K562 (cell line): ENCODE results near the gene MMD2. TPM values are rescaled to one million over a fixed set of nuclear protein-coding genes. Genes with fewer than 3 reads are reported as not detected.
A peak's percentile ranks its signal among the peaks of the same experiment; 100 is the strongest.

Source experiments
- CHD2 ChIP-seq: IDR thresholded peaks from 2 replicates; pipeline ENCODE4 v1.6.1; 2011; ENCODE audit warnings: low read depth, low read length
- CTBP1 ChIP-seq: fragments of 450-650 bp; IDR thresholded peaks from 2 replicates; pipeline ENCODE4 v1.6.1; 2016; ENCODE audit warnings: borderline replicate concordance
- EGR1 ChIP-seq: fragments of 450-650 bp; conservative IDR thresholded peaks from 2 replicates; pipeline ENCODE4 v1.6.1; 2017; ENCODE audit warnings: mild to moderate bottlenecking
- HDAC6 ChIP-seq: IDR thresholded peaks from 2 replicates; pipeline ENCODE4 v1.6.1; 2012; ENCODE audit warnings: low read depth, mild to moderate bottlenecking, control low read depth, inconsistent platforms, low read length, moderate library complexity
- MTA1 ChIP-seq: fragments of 450-650 bp; IDR thresholded peaks from 2 replicates; pipeline ENCODE4 v1.6.1; 2017; ENCODE audit warnings: borderline replicate concordance
- NCOR1 ChIP-seq: fragments of 450-650 bp; IDR thresholded peaks from 2 replicates; pipeline ENCODE4 v1.6.1; 2016; ENCODE audit warnings: mild to moderate bottlenecking, moderate library complexity
- PCBP1 ChIP-seq: fragments of 200-400 bp; formaldehyde crosslinking; IDR thresholded peaks from 2 replicates; pipeline ENCODE4 v1.6.1; 2018; ENCODE audit warnings: mild to moderate bottlenecking, low read depth, low read length; ENCODE audit not compliant: poor library complexity, severe bottlenecking
- RFX1 ChIP-seq: fragments of 450-650 bp; IDR thresholded peaks from 2 replicates; pipeline ENCODE4 v1.6.1; 2016; ENCODE audit warnings: mild to moderate bottlenecking, moderate library complexity
- SMC3 ChIP-seq: conservative IDR thresholded peaks from 2 replicates; pipeline ENCODE4 v1.6.1; 2011; ENCODE audit warnings: low read depth, low read length, improper control_type of control experiment; ENCODE audit not compliant: insufficient read depth
- TAF1 ChIP-seq: IDR thresholded peaks from 2 replicates; pipeline ENCODE4 v1.6.1; 2011; ENCODE audit warnings: mild to moderate bottlenecking, low read length, moderate library complexity; ENCODE audit not compliant: insufficient read depth, control insufficient read depth, severe bottlenecking; ENCODE audit errors: extremely low read depth
- ZNF785 ChIP-seq: fragments of 250-450 bp; sonication (Bioruptor Pico); IDR thresholded peaks from 2 replicates; pipeline ENCODE4 v1.4.0; 2020; ENCODE audit warnings: mild to moderate bottlenecking
- polyA plus RNA-seq, 8 experiments: library from polyadenylated mRNA; depleted of rRNA in 4 of 8; stranded (reverse) in 5 of 8; unstranded in 3 of 8; fragments of >200 nt; fragmentation: Nextera tagmentation in 2 of 8; fragmentation: Illumina TruSeq in 1 of 8; extraction: Ambion mirVana in 2 of 8; extraction: Trizol in 1 of 8; gene quantifications; 2 replicates each; pipeline versions ENCODE4 v1.2.1 to v1.2.3, GENCODE V29; 2011 to 2014; ENCODE audit warnings: inconsistent platforms in 1 of 8, missing spikeins in 1 of 8
- total RNA-seq, 7 experiments: library from RNA; depleted of rRNA in 6 of 7; stranded (reverse); fragments of >200 nt in 6 of 7; fragmentation: Illumina TruSeq in 2 of 7; extraction: Trizol in 2 of 7; gene quantifications; 2 replicates each; pipeline versions ENCODE4 v1.2.1 to v1.2.3, GENCODE V29; 2011 to 2021; ENCODE audit warnings: low replicate concordance in 1 of 7
- TF ChIP-seq, protein P1 (sequence below): sonication (generic); formaldehyde crosslinking; IDR thresholded peaks from 2 replicates; pipeline ENCODE4 v1.8.1; 2023; ENCODE audit warnings: mild to moderate bottlenecking, missing genetic modification reagents
- TF ChIP-seq, protein P2 (sequence below): sonication (generic); formaldehyde crosslinking; IDR thresholded peaks from 2 replicates; pipeline ENCODE4 v1.8.0; 2022; ENCODE audit warnings: missing genetic modification reagents, mild to moderate bottlenecking, moderate library complexity, borderline replicate concordance
- TF ChIP-seq, protein P3 (sequence below): fragments of 450-650 bp; formaldehyde crosslinking; IDR thresholded peaks from 2 replicates; pipeline ENCODE4 v1.4.0; 2020; ENCODE audit warnings: mild to moderate bottlenecking, mixed read lengths
- TF ChIP-seq, protein P4 (sequence below): fragments of 250-450 bp; sonication (Bioruptor Pico); IDR thresholded peaks from 2 replicates; pipeline ENCODE4 v1.8.0; 2021; ENCODE audit warnings: borderline replicate concordance, mild to moderate bottlenecking, moderate library complexity; ENCODE audit not compliant: poor library complexity, severe bottlenecking
- TF ChIP-seq, protein P5 (sequence below): sonication (generic); formaldehyde crosslinking; IDR thresholded peaks from 2 replicates; pipeline ENCODE4 v1.9.0; 2022; ENCODE audit warnings: mild to moderate bottlenecking, missing genetic modification reagents
- TF ChIP-seq, protein P6 (sequence below), 2 experiments: fragments of 250-450 bp in 1 of 2; fragments of 450-650 bp in 1 of 2; sonication (Bioruptor Pico) in 1 of 2; IDR thresholded peaks; 2 replicates each; pipeline versions ENCODE4 v1.6.1 to v1.8.0; 2016 to 2021; ENCODE audit warnings: mild to moderate bottlenecking in 2 of 2, moderate library complexity in 2 of 2, missing compliant biosample characterization in 1 of 2, missing genetic modification characterization in 1 of 2
- TF ChIP-seq, protein P7 (sequence below): IDR thresholded peaks from 2 replicates; pipeline ENCODE4 v1.6.1; 2011; ENCODE audit warnings: borderline replicate concordance, low read depth, mild to moderate bottlenecking, moderate library complexity, low read length; ENCODE audit not compliant: insufficient read depth, poor library complexity, severe bottlenecking

Gene MMD2
- total and polyA plus RNA-seq, 9 of the 15 experiments (the other 6 are each of a cell fraction or from before 2014, with no cell fraction given) = not detected

DNA sequence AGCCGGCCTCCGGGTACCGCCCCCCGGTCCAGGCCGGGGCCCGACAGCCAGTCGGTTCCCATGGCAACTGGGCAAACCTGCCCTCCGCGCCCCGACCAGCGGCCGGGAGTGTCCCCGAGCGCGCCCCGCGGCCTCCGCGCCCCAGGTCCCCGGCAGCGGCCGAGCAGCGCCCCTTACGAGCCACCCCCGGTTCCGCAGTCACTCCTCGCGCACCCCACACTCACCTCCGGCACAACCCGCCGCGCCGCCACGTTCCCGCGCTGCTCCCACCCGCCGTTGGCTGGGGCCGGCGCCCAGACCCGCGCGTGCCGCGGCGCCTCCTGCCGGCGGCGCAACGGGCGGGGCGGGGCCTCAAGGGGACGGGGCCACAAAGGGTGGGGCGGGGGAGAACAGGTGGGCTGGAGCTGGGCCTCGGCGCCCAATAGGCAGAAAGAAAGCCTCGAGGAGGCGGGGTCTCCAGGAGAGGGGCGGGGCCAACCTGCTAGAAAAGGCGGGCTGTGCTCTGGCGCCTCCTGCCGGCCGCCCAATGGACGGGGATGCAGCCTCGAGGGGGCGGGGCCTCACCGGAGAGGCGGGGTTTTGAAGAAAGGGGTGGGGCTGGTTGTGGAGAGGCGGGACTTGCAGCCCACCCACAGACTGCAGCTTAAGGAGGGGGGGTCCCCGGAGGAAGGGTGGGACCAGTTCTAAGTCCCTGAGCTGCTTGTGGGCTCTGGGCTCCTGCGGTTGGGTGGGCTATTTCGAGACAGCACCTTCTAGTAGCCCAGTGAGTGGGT is 75.4 kb downstream of the MMD2 start, which contains the start of gene RADIL (continued):
- TF ChIP-seq, protein P1, sequence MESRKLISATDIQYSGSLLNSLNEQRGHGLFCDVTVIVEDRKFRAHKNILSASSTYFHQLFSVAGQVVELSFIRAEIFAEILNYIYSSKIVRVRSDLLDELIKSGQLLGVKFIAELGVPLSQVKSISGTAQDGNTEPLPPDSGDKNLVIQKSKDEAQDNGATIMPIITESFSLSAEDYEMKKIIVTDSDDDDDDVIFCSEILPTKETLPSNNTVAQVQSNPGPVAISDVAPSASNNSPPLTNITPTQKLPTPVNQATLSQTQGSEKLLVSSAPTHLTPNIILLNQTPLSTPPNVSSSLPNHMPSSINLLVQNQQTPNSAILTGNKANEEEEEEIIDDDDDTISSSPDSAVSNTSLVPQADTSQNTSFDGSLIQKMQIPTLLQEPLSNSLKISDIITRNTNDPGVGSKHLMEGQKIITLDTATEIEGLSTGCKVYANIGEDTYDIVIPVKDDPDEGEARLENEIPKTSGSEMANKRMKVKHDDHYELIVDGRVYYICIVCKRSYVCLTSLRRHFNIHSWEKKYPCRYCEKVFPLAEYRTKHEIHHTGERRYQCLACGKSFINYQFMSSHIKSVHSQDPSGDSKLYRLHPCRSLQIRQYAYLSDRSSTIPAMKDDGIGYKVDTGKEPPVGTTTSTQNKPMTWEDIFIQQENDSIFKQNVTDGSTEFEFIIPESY (CRISPR knock-in tag) = peak; percentile 66; the same call in 1 of the 2 replicates
- TF ChIP-seq HDAC6 (no peak), MTA1 (no peak), EGR1 (peak; percentile 22), CTBP1 (peak; percentile 77), TAF1 (peak; percentile 26), ZNF785 (no peak), RFX1 (peak; percentile 76), PCBP1 (peak; percentile 82), NCOR1 (0 out of 2 replicates have a peak, but pooled peaks have one; percentile 12), CHD2 (no peak), SMC3 (peak; percentile 42)
- TF ChIP-seq, protein P2, sequence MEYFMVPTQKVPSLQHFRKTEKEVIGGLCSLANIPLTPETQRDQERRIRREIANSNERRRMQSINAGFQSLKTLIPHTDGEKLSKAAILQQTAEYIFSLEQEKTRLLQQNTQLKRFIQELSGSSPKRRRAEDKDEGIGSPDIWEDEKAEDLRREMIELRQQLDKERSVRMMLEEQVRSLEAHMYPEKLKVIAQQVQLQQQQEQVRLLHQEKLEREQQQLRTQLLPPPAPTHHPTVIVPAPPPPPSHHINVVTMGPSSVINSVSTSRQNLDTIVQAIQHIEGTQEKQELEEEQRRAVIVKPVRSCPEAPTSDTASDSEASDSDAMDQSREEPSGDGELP (CRISPR knock-in tag) = peak; percentile 69
- TF ChIP-seq, protein P3, sequence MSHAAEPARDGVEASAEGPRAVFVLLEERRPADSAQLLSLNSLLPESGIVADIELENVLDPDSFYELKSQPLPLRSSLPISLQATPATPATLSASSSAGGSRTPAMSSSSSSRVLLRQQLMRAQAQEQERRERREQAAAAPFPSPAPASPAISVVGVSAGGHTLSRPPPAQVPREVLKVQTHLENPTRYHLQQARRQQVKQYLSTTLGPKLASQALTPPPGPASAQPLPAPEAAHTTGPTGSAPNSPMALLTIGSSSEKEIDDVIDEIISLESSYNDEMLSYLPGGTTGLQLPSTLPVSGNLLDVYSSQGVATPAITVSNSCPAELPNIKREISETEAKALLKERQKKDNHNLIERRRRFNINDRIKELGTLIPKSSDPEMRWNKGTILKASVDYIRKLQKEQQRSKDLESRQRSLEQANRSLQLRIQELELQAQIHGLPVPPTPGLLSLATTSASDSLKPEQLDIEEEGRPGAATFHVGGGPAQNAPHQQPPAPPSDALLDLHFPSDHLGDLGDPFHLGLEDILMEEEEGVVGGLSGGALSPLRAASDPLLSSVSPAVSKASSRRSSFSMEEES (CRISPR knock-in tag) = no peak
- TF ChIP-seq, protein P4, sequence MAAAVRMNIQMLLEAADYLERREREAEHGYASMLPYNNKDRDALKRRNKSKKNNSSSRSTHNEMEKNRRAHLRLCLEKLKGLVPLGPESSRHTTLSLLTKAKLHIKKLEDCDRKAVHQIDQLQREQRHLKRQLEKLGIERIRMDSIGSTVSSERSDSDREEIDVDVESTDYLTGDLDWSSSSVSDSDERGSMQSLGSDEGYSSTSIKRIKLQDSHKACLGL (CRISPR knock-in tag) = no peak
- TF ChIP-seq, protein P5, sequence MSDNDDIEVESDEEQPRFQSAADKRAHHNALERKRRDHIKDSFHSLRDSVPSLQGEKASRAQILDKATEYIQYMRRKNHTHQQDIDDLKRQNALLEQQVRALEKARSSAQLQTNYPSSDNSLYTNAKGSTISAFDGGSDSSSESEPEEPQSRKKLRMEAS (CRISPR knock-in tag) = no peak
- TF ChIP-seq, protein P6, sequence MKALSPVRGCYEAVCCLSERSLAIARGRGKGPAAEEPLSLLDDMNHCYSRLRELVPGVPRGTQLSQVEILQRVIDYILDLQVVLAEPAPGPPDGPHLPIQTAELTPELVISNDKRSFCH (CRISPR knock-in tag; IDR thresholded peaks at IDR 0.05) = no peak
- TF ChIP-seq, protein P6 (tag; IDR thresholded peaks at IDR 0.05) = peak; percentile 37; the same call in 1 of the 2 replicates
- TF ChIP-seq, protein P7, sequence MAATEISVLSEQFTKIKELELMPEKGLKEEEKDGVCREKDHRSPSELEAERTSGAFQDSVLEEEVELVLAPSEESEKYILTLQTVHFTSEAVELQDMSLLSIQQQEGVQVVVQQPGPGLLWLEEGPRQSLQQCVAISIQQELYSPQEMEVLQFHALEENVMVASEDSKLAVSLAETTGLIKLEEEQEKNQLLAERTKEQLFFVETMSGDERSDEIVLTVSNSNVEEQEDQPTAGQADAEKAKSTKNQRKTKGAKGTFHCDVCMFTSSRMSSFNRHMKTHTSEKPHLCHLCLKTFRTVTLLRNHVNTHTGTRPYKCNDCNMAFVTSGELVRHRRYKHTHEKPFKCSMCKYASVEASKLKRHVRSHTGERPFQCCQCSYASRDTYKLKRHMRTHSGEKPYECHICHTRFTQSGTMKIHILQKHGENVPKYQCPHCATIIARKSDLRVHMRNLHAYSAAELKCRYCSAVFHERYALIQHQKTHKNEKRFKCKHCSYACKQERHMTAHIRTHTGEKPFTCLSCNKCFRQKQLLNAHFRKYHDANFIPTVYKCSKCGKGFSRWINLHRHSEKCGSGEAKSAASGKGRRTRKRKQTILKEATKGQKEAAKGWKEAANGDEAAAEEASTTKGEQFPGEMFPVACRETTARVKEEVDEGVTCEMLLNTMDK = peak; percentile 73
